ENCODE measurements around the gene MAN2A2.

The MAN2A2 gene

GRCh38 chr15:90970274-90970673 lies 67.2 kb downstream of the MAN2A2 start:
- no peak for DNase-seq

- no peak for DNase-seq
Observed at GRCh38 chr15:90972133-90972532, 69.0 kb downstream of the MAN2A2 start.

Data from CD4-positive, alpha-beta T cell treated with Interleukin-1 beta for 1 hour (primary cell).